Measurements from ENCODE around the gene CNTN5. TPM values are rescaled to one million over a fixed set of nuclear protein-coding genes. Genes with fewer than 3 reads are reported as not detected.
A peak's percentile ranks its signal among the peaks of the same experiment; 100 is the strongest.

CNTN5 gene
- total and polyA plus RNA-seq, 2 experiments from 2014 or later, result 9.6 to 10.6 TPM

GRCh38 chr11:99687320-99687719 is 666.6 kb downstream of the CNTN5 start:
- Histone ChIP-seq H3K36me3 (replicated peaks; ENCODE audit: insufficient read depth, low read depth) (no peaks in the 10 kb centered on the region), H4K20me1 (ENCODE audit: insufficient read depth, poor library complexity, severe bottlenecking) (no peaks in the 10 kb centered on the region), H3K27ac (no peak overlapping the region), H3K4me3 (no peak overlapping the region), H3K79me2 (no peaks in the 10 kb centered on the region), H3K4me2 (no peak overlapping the region), H3K27me3 (no peaks in the 10 kb centered on the region), H3K4me1 (ENCODE audit: insufficient read depth) (no peaks in the 10 kb centered on the region), H3K9me2 (replicated peaks; ENCODE audit: insufficient read depth) (no peaks in the 10 kb centered on the region), H2AFZ (no peak overlapping the region), H3K9me3 (ENCODE audit: low read depth) (no peaks in the 10 kb centered on the region)
- no peak for DNase-seq (ENCODE audit: low spot score)
- TF ChIP-seq, protein P1, sequence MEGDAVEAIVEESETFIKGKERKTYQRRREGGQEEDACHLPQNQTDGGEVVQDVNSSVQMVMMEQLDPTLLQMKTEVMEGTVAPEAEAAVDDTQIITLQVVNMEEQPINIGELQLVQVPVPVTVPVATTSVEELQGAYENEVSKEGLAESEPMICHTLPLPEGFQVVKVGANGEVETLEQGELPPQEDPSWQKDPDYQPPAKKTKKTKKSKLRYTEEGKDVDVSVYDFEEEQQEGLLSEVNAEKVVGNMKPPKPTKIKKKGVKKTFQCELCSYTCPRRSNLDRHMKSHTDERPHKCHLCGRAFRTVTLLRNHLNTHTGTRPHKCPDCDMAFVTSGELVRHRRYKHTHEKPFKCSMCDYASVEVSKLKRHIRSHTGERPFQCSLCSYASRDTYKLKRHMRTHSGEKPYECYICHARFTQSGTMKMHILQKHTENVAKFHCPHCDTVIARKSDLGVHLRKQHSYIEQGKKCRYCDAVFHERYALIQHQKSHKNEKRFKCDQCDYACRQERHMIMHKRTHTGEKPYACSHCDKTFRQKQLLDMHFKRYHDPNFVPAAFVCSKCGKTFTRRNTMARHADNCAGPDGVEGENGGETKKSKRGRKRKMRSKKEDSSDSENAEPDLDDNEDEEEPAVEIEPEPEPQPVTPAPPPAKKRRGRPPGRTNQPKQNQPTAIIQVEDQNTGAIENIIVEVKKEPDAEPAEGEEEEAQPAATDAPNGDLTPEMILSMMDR (IDR thresholded peaks at IDR 0.05; ENCODE audit: poor library complexity), result peak; percentile 18
- TF ChIP-seq EZH2phosphoT487 (IDR thresholded peaks at IDR 0.05; ENCODE audit: low read depth, severe bottlenecking, unreplicated experiment) (no peak), EZH2 (IDR thresholded peaks at IDR 0.05; ENCODE audit: borderline replicate concordance) (no peak)

DNA sequence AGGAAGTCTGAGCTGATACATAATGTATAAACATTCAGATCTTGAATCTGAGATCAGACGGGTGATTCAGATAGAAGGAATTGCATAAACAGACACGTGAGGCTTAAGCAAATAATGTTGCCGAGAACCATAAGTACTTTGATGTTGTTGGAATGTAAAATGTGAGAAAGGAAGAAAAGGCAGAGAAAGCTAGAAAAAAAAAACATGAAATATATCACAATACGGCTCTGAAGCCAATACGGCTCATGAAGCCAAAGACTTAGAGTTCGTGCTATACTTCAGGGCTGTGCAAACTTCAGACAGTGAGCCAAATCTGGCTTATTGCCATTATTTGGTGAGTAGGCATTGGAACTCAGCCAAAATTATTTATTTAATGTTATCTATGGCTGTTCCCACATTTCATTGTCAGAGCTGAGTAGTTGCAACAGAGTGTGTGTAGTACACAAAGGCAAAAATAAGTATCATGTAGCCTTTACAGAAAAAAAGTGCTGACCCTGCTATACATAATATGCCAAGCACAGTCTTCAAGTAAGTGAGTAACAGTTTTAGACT is 673.3 kb downstream of the CNTN5 start:
- TF ChIP-seq EZH2 (IDR thresholded peaks at IDR 0.05; ENCODE audit: borderline replicate concordance), result no peak
- TF ChIP-seq, protein P1 (IDR thresholded peaks at IDR 0.05; ENCODE audit: poor library complexity), result no peak
- no peak for TF ChIP-seq EZH2phosphoT487 (IDR thresholded peaks at IDR 0.05; ENCODE audit: low read depth, severe bottlenecking, unreplicated experiment)

DNA sequence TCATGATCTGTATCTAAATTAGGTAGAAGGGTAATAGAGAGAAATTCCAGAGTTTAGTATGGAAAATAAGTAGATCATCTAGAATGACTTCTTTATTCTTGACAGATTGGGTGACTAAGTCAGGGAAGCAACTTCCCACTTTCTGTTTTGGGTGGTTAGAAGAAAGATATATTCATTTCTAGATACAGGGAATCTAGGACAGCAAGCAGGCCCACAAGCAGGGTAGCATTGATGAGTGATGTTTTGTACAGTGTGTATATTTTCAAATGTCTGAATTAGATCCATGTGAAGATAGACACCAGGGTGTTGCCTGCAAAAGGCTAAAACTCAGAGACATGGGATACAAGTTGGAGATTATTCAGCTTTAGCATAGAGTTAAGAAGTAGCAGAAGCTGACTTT is 674.4 kb downstream of the CNTN5 start:
- no peak overlapping the region for H3K4me2 ChIP-seq
- TF ChIP-seq EZH2 (IDR thresholded peaks at IDR 0.05; ENCODE audit: borderline replicate concordance) (no peak), EZH2phosphoT487 (IDR thresholded peaks at IDR 0.05; ENCODE audit: low read depth, severe bottlenecking, unreplicated experiment) (no peak)
- TF ChIP-seq, protein P1 (IDR thresholded peaks at IDR 0.05; ENCODE audit: poor library complexity), result no peak
- H4K20me1 ChIP-seq (ENCODE audit: insufficient read depth, poor library complexity, severe bottlenecking), result no peaks in the 10 kb centered on the region
- H3K9me3 ChIP-seq (ENCODE audit: low read depth), result no peaks in the 10 kb centered on the region
- H3K27ac ChIP-seq, result no peak overlapping the region
- no peaks in the 10 kb centered on the region for H3K4me1 ChIP-seq (ENCODE audit: insufficient read depth)
- no peaks in the 10 kb centered on the region for H3K9me2 ChIP-seq (replicated peaks; ENCODE audit: insufficient read depth)
- H2AFZ ChIP-seq, result no peak overlapping the region
- no peak for DNase-seq (ENCODE audit: low spot score)
- H3K27me3 ChIP-seq, result no peaks in the 10 kb centered on the region
- H3K36me3 ChIP-seq (replicated peaks; ENCODE audit: insufficient read depth, low read depth), result no peaks in the 10 kb centered on the region
- no peak overlapping the region for H3K4me3 ChIP-seq
- no peaks in the 10 kb centered on the region for H3K79me2 ChIP-seq

More for the DNA sequence above, 673.3 kb downstream of the CNTN5 start:
- Histone ChIP-seq H3K27ac (no peak overlapping the region), H3K4me1 (ENCODE audit: insufficient read depth) (no peaks in the 10 kb centered on the region), H3K79me2 (no peaks in the 10 kb centered on the region), H3K9me3 (ENCODE audit: low read depth) (no peaks in the 10 kb centered on the region), H3K4me2 (peak overlapping the region; percentile 38), H2AFZ (no peak overlapping the region), H3K27me3 (no peaks in the 10 kb centered on the region), H3K9me2 (replicated peaks; ENCODE audit: insufficient read depth) (no peaks in the 10 kb centered on the region), H4K20me1 (ENCODE audit: insufficient read depth, poor library complexity, severe bottlenecking) (no peaks in the 10 kb centered on the region), H3K4me3 (no peak overlapping the region), H3K36me3 (replicated peaks; ENCODE audit: insufficient read depth, low read depth) (no peaks in the 10 kb centered on the region)
- DNase-seq (ENCODE audit: low spot score), result peak; percentile 26
- WGBS (ENCODE audit: low lambda C conversion rate, missing lambda C conversion rate), result 60% methylated on average over 6 of the region's 6 CpGs

- Histone ChIP-seq H4K20me1 (ENCODE audit: insufficient read depth, poor library complexity, severe bottlenecking) (no peaks in the 10 kb centered on the region), H3K36me3 (replicated peaks; ENCODE audit: insufficient read depth, low read depth) (no peaks in the 10 kb centered on the region), H3K9me3 (ENCODE audit: low read depth) (no peaks in the 10 kb centered on the region), H3K4me3 (no peak overlapping the region), H3K27ac (no peak overlapping the region), H3K9me2 (replicated peaks; ENCODE audit: insufficient read depth) (no peaks in the 10 kb centered on the region), H3K27me3 (no peaks in the 10 kb centered on the region), H3K79me2 (no peaks in the 10 kb centered on the region), H2AFZ (no peak overlapping the region), H3K4me2 (no peak overlapping the region), H3K4me1 (ENCODE audit: insufficient read depth) (no peaks in the 10 kb centered on the region)
- WGBS (ENCODE audit: low lambda C conversion rate, missing lambda C conversion rate), result 62% methylated on average over 1 of the region's 1 CpG
- TF ChIP-seq EZH2 (IDR thresholded peaks at IDR 0.05; ENCODE audit: borderline replicate concordance) (no peak), EZH2phosphoT487 (IDR thresholded peaks at IDR 0.05; ENCODE audit: low read depth, severe bottlenecking, unreplicated experiment) (no peak)
- TF ChIP-seq, protein P1 (IDR thresholded peaks at IDR 0.05; ENCODE audit: poor library complexity), result no peak
- no peak for DNase-seq (ENCODE audit: low spot score)
Measured at GRCh38 chr11:99706848-99707247, 686.1 kb downstream of the CNTN5 start.

Data from hepatocyte (in vitro differentiated cells).